ENCODE results near the gene UPK1B.
"Not testable (repeated sequence)": the region's sequence is repeated elsewhere in the genome, so short reads cannot be mapped to it uniquely, and the experiment has no call there.

The UPK1B gene

DNA sequence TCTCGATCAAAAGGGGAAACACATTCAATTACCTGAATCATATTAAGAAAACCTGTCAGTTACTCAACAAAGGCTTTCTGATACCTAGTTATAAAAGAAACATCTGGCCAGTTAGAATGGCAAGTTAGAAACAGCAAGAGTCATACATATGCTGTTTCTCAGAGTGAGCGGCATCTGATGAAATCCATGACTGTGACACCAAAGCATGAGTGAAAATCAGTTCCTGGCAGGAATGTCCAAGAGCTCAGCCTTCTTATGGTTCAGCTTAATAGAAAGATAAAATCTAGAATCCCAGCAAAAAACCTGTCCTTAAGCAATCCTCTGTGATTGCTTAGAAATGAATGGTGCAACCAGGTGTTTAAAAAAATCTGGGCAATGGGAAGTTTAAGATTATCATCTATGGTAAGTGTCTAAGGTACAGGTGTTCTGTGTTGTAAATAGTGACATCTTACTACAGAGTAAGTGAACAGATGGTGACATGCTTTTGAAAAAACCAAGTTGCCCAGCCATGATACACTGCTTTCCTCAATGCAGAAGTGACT is 48.5 kb downstream of the UPK1B start:
- no peak for DNase-seq (ENCODE audit: low read depth in 4 of 4, low spot score in 1 of 4)

DNA sequence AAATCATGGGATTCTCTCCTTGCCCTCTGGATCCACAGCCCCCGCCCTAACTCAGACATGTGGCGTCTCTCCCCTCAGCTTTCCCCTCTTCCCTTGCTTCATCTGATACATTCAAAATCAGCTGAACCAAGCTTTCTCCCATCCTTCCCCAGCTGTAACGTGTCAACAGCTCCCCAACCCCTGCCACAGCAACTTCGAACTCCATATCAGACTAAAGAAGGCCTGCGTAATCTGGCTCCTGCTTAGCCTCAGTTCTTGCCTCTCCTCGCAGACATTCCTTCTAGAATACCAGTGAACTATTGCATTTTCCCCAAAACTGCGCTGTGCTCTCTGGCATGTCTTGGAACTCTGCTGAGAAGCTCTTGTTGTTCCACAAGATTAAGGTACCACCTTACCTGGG is 49.0 kb downstream of the UPK1B start:
- no peak for DNase-seq (ENCODE audit: low read depth in 4 of 4, low spot score in 1 of 4)

DNA sequence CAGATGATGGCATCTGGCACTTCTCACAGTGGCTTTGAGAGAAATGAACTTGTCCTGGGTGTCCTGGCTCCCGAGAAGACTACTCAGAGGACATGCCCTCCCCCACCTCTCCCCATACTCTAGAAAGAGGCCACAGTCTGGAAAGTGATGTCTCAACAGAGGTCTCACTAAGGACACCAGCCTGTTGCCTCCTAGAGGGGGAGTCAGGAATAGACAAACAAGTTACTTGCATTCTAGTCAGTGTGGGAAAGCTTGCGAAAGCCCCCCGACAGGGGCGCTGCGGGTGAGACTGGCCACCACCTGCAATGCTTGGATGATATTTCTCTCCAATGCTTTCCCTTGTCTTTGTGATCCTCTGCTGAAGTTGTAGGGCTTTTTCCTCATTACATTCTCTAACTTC is 50.1 kb downstream of the UPK1B start:
- no peak for DNase-seq (ENCODE audit: low read depth in 4 of 4, low spot score in 1 of 4)

DNA sequence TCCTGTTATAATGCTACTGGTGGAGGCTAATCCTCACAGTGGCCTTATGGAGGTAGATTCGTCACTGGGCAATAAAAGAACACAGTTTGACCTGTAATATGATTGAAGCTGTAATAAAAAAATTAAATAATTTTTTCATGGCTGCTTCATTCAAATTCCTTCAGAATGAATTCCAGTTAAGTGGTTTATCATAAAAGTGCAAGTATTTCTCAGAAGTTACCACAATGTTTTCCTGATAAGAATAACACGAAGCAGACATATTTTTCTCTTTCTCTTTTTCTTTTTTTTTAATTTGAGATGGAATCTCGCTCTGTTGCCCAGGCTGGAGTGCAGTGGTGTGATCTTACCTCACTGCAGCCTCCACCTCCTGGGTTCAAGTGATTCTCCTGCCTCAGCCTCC is 51.7 kb downstream of the UPK1B start:
- no peak for DNase-seq (ENCODE audit: low read depth in 4 of 4, low spot score in 1 of 4)

DNA sequence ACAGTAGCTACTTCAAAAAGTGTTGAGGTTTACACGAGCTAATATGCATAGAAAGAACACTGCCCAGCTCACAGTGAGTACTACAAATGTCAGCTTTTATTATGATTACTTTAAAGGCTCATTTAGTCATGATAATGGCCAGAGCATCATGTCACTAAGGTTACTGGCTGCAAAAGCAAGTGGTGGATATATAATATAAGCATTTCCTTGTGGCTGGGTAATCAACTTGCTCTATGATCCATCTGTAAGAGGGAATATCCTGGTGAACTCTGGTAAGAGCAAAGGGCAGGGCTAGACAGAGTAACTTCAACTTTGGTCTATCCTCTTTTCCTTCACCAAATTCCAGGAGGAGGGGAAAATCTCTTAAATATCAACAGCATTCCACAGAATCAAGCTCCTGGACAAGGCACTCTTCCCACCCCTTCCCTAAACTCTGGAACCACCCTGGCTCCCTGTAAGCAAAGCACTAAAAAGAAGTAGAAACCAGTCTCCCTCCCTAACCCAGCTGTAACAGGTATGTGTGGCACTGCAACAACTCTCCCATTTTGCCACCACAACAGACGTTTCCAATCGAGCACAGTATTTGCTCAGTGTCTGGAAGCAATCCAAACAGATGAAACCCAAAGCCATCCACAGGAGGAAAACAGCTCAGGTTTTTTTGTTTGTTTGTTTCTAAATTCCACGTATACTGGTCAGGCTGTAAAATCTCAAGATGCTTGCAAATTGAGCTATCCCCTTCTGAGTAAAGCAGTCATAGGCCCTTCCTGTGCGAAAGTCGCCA is 53.9 kb downstream of the UPK1B start:
- DNase-seq (ENCODE audit: low read depth in 4 of 4, low spot score in 1 of 4): no peak

DNA sequence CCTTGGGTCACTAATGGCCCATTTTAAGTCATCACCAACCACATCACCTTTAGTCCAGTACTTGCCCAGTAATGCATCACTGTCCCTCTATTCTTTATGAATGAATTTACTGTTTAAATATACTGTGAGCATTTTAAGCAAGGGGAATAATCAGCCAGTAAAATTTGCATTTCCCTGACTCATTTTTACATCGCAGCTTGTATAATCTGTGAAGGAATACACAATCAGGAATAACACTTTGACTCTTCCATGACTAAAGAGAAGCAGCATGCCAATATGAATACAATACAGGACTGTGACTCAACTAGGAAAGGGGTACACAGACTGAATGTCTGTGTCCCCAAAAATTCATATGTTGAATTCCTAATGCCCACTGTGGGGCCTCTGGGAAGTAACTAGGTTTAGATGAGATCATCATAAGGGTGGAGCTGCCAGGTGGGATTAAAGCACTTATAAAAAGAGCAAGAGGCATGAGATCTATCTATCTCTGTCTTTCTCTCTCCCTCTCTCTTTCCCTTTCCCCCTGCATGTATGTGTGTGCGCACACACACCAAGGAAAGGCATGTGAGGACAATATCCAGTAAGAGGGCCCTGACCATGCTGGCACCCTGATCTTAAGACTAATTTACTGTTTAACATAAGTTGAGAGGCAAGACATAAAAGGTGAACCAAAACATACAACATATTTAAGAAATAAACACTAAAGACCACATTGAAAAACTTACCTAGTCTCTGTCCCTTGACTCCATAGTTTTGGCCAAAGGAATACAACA is 55.2 kb downstream of the UPK1B start:
- no peak for DNase-seq (ENCODE audit: low read depth in 4 of 4, low spot score in 1 of 4)

- no peak for DNase-seq (ENCODE audit: low read depth in 4 of 4, low spot score in 1 of 4)
Measured at GRCh38 chr3:119229190-119229589, 55.8 kb downstream of the UPK1B start.

DNA sequence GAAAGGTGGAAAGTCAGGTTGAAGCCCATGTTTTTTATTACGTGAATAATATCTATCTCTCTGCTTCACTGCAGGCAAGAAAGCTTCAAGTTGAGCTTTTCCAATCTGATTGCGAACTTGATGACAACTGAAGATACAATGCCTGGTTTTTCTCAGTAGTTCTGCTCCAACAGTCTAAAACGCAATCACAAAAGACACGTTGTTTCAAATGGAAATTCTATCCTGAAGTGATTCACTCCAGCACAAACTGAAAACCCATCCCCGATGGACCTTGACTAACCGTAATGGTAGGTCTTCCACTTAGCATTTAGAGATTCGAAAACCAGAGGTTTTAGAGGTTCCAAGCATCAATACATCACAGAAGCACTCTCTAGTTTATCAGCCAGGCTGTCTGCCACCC is 56.7 kb downstream of the UPK1B start:
- no peak for DNase-seq (ENCODE audit: low read depth in 4 of 4, low spot score in 1 of 4)

GRCh38 chr3:119230745-119231144 is 57.3 kb downstream of the UPK1B start:
- DNase-seq (ENCODE audit: low read depth in 4 of 4, low spot score in 1 of 4): no peak

DNA sequence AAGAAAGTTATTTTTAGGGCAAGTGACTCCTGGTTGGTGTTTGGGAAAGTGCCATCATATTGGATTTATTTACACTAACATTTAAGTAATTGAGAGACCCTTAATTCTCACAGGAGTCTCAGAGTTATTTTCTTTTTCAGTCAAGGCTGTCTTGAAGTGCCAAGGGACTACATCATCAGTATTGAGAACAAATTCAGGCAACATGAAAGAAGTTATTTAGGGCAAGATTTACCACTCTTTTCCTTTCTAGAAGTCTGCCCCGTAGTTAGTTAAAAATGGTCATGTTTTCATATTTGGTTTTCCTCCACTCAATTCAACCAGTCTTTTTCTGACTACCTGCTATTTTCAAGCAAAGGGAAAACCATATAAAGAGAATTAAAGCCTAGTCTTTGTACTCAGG is 61.2 kb downstream of the UPK1B start:
- DNase-seq (ENCODE audit: low read depth in 4 of 4, low spot score in 1 of 4): no peak

DNA sequence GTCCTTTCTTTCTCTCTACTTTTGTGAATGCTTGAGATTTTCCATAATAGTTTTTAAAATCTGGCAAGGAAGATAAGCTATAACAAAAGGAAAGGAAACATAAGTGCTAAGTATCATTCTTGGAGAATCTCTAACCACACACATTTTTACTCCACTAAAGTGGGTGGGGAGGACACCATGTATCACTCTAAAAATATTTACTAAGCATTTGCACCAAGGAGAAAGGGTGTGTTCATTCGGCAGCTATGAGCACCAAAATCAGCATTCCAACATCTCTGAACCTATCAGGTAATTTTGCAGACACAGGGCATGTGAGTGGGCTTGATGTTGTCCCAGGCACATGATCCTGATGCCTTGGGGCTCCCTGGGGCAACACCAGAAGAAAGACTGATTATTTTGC is 61.8 kb downstream of the UPK1B start:
- DNase-seq (ENCODE audit: low read depth in 4 of 4, low spot score in 1 of 4): no peak

GRCh38 chr3:119236756-119237155 is 63.4 kb downstream of the UPK1B start:
- DNase-seq (ENCODE audit: low read depth in 4 of 4, low spot score in 1 of 4): no peak

GRCh38 chr3:119237299-119237698 is 63.9 kb downstream of the UPK1B start:
- no peak for DNase-seq (ENCODE audit: low read depth in 4 of 4, low spot score in 1 of 4)

- no peak for DNase-seq (ENCODE audit: low read depth in 4 of 4, low spot score in 1 of 4)
Measured at GRCh38 chr3:119238363-119238762, 65.0 kb downstream of the UPK1B start.

GRCh38 chr3:119239206-119239820 is 65.9 kb downstream of the UPK1B start:
- DNase-seq (ENCODE audit: low read depth in 4 of 4, low spot score in 1 of 4): no peak

GRCh38 chr3:119240101-119240590 is 66.7 kb downstream of the UPK1B start:
- DNase-seq (ENCODE audit: low read depth in 4 of 4, low spot score in 1 of 4): no peak

DNA sequence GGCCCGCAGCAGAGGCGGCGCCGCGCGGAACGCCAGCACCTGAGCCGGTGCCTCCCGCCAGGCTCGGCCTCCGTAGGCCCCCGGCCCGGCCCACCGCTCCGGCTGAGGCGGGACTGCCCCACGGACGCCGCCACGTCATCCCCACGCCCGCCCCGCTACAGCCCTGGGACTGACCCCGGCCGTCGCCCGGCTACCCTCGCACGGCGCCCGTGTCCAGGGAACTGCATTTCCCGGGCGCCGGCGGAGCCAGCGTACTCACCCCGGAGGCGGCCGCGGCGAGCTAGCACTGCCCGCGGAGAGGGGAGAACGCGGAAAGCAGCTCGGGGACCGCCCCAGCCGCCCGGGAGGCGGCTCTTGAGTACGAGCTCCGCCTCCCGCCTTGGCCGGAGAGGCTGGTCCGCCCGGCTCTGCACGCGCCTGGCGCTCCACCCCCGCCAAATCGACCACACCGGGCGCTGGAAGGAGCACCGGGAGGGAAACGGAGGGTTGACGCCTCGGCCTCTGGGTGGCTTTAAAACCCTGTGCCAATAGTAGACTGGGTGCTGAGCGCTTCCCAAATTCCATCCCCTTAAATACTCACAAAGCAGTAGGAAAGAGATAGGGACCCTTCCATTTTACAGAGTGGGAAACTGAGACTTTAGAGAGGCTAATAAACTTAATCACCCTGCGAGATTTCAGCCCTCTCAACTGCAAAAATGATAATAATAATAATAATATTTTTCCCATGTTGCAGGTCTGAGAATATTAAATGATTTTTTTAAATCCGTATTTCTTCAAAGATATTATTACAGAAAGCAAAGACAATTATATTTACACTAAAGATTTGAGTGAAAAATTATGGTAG is 67.4 kb downstream of the UPK1B start, which contains the start of gene B4GALT4:
TSS of gene B4GALT4 (minus strand) at position 288 of the 844 bp plus-strand sequence. CDS start 10,779 bp downstream, outside the sequence.
- DNase-seq (ENCODE audit: low read depth in 4 of 4, low spot score in 1 of 4): peak in 2 of 4 experiments; percentile 58 to 63

DNA sequence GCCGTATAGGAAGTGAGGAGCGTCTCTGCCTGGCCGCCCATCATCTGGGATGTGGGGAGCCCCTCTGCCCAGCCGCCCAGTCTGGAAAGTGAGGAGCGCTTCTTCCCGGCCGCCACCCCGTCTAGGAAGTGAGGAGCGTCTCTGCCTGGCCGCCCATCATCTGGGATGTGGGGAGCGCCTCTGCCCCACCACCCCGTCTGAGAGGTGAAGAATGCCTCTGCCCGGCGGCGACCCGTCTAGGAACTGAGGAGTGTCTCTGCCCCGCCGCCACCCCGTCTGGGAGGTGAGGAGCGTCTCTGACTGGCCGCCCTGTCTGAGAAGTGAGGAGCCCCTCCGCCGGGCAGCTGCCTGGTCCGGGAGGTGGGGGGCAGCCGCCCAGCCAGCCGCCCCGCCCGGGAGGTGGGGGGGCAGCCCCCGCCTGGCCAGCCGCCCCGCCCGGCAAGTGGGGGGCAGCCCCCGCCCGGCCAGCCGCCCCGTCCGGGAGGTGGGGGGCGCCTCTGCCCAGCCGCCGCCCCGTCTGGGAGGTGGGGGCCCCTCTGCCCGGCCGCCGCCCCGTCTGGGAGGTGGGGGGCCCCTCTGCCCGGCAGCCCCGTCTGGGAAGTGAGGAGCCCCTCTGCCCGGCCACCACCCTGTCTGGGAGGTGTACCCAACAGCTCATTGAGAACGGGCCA is 69.1 kb downstream of the UPK1B start:
- not testable (repeated sequence) for DNase-seq (ENCODE audit: low read depth in 4 of 4, low spot score in 1 of 4)

DNA sequence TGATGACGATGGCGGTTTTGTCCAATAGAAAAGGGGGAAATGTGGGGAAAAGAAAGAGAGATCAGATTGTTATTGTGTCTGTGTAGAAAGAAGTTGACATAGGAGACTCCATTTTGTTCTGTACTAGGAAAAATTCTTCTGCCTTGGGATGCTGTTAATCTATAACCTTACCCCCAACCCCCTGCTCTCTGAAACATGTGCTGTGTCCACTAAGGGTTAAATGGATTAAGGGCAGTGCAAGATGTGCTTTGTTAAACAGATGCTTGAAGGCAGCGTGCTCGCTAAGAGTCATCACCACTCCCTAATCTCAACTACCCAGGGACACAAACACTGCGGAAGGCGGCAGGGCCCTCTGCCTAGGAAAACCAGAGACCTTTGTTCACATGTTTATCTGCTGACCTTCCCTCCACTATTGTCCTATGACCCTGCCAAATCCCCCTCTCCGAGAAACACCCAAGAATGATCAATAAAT is 69.7 kb downstream of the UPK1B start:
- not testable (repeated sequence) for DNase-seq (ENCODE audit: low read depth in 4 of 4, low spot score in 1 of 4)

DNA sequence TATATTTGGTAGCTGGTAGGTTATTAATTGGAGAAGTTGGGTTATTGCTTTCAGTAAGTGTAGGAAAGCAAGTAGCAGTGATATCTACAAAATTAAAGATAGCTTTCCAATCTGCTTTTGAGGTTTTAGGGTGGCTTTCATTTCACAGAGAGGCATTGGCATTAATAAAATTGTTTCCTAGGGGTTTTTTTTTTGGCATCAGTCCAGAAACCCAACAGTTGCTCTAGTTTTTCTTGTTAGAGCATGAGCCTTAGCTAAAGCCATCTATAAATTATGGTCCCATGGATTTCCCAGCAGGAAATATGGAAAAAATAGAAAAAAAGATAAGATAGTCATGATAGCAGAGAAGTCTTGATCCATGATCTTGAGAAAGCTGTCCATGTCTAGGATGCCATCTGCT is 70.3 kb downstream of the UPK1B start:
- no peak for DNase-seq (ENCODE audit: low read depth in 4 of 4, low spot score in 1 of 4)
